ENCODE results near the gene UBE2D3.
"Not testable (repeated sequence)": the region's sequence is repeated elsewhere in the genome, so short reads cannot be mapped to it uniquely, and the experiment has no call there.

UBE2D3 gene

DNA sequence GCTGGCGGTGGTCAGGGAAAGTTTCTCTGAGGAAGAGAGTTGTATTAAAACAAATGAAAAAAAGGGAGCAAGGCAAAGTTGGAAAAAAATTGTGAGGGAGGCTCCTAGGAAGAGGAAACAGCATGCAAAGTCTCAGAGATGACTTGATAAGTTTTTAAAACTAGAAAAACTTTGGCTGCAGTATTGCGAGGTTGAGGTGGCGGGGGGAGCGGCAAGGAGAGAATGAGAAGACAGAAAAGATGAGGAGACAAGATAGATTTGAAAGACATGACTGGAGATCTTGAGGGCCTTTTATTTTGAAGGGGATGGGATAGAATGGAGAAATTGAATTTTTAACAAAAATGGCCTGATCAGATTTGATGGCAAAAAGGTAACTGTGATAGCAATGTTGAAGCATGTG is 4.8 kb upstream of the UBE2D3 start:
- DNase-seq (ENCODE audit: low read depth in 2 of 2), result no peak

DNA sequence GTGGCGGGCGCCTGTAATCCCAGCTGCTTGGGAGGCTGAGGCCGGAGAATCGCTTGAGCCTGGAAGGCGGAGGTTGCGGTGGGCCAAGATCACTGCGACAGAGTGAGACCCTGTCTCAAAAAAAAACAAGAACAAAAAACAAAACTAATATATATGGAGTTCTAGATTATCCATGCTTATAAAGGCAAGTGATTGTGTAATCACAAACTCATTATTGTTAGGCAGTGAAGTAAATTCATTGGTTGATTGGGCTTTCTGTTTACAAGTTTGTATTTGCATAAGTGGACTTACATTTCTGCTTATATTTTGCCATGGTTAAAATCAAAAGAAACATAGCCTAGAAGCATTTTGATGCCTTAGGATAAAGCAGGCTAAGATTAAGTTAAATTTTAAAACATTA is 2.5 kb upstream of the UBE2D3 start:
- DNase-seq (ENCODE audit: low read depth in 2 of 2), result no peak

DNA sequence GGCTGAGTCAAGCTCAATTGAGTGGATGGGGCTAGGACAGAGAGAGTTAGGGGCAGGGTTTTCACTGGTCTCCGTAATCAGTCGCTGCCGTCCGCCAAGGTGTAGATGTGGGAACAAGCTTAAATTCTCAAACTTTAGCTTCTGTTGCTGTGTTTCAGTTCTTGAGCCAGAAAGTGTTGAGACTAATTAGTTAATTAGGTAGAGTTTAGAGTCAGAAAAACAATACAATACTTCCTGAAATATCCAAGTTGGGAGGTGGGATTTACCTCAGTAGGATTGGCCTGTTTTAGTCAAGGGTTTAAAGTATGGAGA is 1.1 kb upstream of the UBE2D3 start:
- DNase-seq (ENCODE audit: low read depth in 2 of 2), result no peak

DNA sequence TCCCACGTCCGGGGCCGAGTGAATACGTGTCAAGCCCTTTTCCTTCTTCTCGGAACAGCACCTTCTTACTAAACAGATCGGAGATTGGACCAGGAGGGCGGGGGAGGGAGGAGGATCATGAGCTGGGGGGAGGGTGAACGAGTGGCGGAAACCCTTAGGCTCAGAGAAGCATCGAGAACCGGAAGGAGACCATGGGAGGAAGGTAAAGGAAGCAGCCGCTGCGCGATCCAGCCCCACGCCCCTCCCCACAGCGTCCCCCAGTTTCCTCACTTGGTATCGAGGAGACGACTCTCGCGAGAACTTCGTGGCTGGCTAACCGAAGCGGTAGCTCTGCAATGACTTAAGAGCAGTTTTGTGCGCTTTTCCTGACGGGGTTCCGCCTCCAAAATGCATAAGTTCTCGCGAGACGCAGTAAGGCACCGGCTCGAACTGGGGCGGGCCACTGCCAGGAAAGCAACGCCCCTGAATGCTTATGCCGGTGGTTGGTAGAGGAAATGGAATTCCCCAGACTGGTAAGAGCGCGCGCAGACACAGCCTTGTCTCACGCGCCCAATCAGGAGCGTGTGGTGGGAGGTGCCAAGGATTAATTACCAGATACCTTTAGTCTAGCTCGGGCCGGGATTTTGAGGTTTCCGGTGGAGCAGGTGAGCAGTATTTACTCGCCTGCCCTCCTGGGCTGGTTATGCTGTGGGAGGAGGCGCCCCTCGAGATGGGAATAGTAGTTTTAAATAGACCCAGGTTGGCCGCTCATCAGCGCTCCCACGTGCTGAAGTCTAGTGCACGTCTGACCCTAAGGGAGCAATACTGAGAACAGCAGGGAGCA is 534 bp upstream of the UBE2D3 start:
- peak; percentile 100 for DNase-seq (ENCODE audit: low read depth in 2 of 2)

DNA sequence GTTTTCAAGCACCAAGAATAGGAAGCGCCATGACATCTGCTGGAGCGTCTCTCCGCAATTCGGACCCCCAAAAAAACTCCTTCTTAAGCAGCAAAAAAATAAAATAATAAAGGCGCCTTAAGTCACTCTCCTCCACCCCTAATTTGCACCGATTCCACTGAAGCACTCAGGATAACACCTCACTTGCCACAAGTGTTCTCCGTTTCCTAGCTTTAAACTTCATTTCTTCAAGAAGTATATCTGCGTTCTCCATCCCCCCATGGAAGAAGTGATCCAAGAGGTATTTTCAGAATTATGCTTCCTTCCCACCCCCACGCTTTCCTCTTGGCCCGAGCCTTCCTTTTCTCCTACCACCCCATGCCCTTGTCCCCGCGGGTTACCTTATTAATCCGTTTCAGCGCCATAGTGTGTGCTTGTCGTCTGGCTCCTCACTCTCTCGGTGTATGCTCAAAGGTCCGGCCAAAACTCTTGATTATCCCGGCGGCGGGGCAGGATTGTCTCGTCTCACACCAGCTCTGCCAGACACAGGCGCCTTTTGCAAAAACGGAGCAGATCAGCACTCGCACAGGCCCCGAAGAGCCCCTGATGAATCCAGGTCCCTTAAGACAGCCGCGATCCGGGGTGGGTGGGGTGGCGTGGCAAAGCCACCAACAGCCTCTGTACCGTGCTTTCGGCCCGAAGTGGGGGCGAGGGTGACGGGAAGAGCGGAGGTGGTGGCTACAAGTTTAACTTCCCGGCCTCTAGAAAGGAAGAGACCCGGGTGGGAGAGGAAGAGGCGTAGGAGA is 1.1 kb downstream of the UBE2D3 start:
- DNase-seq (ENCODE audit: low read depth in 2 of 2), result no peak

DNA sequence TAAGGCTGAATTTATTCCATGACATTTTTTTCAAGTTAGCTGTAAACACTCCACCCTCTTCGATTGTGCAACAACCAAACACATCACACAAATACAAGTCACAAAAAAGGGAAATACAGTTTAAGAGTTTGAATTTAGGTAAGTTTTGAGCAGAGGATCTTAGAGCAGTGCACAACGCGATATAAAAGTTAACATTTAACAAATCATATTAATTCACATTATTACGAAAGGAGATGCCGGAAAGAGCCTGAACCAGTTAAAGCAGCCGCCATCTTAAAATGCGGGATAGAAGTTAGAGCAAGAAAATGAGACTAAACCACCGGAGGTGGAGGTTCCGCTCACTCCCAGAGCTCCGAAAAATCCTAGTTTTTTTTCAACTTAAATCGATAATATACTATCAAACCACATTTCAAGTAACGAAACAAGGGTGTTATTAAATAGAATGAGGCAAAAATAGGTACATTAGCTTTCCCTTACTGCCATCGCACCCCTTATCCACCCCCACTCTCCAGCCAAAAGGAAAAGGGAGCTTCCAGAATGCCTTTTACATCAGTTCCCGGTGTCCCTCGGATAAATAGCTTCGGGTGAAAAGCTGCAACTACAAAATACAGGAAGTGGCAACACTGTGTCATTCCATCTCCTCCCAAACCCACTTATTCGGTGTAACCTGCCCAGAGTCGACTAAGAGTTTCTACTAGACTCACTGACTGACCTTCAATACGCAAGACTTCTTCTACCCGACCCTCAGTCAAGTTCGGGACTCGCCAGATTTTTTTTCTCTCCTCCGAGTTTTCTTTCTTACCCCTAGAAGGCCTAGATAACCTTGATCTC is 1.9 kb downstream of the UBE2D3 start:
- peak; percentile 38 to 52 for DNase-seq (ENCODE audit: low read depth in 2 of 2)

DNA sequence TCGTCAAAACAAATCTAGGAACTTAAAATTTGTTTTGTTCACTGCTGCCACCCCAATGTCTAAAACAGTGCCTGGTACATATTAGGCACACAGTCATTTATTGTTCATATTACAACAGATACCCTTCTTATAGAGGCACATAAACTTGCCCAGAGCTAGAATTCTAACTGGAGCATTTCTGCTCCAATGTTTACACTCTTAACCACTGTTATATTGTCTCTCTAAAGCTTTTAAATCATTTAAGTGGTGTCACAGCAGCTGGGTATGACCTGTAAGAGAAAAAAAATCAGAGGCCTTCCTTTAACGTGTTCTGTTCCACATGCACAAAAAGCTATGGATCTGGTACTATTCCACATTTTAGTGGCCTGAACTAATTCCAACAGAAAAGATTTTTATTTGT is 3.0 kb downstream of the UBE2D3 start:
- no peak for DNase-seq (ENCODE audit: low read depth in 2 of 2)

DNA sequence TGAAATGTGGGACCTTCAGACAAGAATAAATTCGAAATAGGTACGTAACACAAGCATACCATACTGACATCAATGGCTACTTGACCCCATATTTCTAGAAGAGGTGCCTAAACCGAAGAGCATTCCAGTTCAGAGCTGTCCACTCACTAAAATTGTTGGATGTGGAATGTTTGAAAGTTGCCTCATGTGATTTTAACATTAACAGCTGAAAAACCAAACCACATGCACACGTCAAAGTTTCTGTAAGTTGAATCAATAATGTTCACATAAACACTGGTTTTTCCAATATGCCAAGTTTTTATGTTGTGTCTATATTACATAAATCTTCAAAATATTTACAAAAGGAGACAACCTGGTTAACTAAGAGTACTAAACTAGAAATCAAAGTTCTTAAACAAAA is 3.5 kb downstream of the UBE2D3 start:
- no peak for DNase-seq (ENCODE audit: low read depth in 2 of 2)

DNA sequence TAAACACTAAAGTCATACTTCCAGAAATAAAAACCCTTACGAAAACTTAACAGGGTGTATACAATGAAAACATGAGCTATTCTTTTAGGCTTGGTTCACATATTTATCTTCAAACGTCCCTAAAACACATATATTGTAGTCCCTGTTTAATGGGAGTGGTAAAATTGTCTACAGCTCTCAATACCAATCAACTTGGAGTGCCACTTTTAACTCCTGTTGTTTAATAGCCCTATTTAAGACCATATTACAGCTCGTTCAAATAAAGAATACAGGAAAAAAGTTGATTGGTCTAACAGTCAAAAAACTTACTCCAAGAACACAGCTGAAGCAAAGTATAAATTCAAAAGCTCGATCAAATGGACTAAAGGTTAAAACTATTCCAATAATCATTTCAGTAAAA is 3.9 kb downstream of the UBE2D3 start:
- DNase-seq (ENCODE audit: low read depth in 2 of 2), result no peak

DNA sequence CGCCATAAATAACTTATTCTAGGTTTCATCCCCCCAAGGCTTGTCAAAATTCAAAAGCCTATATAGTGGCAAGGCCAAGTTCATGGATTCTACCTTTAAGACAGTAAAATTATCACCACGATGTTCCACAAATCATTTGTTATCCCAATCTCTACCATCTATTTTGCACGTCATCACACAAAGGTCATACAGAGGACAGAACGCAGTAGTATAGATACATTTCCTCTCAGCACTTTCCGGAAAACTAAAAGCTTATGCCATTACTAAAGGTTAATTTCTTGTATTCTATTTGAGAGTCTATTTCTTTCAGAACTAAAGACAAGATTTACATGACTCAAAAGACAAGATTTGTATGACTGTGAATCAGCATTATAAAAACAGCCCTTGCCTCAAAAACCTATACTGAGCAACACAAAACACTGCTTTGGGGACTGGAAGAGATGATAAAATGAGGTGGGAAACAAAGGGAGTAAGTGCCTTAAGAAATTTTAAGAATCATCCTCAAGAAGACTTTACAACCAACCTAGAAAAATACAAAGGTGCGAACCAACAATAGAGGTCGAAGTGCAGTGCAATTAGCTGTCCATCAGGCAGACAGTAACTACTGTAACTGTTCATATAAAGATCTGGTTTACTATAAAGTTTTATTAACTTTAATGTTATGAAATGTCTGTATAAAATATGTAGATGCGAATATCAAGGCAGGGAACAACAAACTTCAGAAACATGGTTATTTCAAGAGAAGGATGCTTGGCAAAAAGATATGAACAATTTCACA is 7.6 kb downstream of the UBE2D3 start:
- no peak for DNase-seq (ENCODE audit: low read depth in 2 of 2)

DNA sequence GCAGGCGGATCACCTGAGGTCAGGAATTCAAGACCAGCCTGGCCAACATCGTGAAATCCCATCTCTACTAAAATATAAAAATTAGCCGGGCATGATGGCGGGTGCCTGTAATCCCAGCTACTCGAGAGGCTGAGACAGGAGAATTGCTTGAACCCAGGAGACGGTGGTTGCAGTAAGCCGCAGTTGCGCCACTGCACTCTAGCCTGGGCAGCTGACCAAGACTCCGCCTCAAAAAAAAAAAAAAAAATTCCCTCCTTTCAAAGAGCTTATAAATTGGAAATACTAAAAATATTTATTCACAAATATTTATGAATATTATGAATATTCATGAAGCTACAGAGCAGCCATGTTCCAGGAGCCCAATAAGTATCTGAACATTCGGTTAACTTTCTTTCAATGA is 8.3 kb downstream of the UBE2D3 start:
- not testable (repeated sequence) for DNase-seq (ENCODE audit: low read depth in 2 of 2)

DNA sequence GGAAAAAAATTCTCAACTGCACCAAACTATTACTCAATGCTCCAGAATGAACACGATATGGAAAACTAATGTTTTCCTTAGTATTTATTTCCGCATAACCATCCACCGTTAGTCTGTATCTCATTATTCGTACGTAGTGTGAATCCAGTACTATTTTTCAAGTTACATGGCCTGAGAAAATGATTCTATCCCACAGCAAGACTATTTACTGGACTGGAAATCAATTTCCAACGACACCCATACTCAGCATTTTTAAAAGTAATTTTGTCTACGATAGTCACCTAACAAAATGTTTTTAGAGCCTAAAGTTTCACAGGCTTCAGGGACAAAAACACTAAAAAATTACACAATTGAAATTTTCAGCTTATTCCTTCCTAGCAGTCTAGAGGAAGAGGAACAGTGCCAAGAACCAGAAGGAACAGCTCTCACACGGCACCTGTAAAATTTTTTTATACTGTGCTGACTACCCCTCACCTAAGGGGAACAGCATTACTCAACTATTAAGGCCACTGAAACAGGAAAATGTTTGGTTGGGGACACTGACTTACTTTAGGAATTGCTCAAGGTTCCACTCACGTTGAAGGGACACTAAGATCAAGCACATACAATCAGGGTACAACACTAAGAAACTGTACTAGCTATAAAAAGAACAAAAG is 9.6 kb downstream of the UBE2D3 start:
- DNase-seq (ENCODE audit: low read depth in 2 of 2), result no peak

DNA sequence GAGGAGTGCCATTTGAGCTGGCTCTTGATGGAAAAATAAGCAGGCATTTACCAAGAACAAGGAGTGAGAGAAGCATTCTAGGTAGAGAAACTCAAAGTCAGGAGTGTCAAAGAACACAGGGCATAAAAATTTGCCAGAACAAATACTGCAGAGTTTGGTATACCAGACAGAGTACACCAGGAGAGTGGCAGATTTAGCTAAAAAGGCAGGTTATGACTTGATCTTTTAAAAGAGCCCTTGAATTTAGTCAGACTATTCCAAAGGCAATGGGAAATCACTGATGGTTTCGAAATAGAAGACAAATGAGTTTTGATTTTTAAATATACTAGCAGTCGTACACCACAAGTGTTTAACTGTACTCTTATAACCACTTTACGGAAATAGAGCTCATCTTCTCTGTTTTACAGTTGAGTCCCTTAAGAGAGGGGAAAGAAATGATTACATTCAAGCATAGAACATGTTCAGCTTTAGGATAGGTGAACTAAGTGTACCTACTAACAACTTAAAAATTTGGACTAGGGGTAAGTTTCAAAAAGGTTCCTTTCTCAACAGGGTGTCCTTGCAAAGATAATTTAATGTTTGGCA is 10.2 kb downstream of the UBE2D3 start:
- DNase-seq (ENCODE audit: low read depth in 2 of 2), result no peak

DNA sequence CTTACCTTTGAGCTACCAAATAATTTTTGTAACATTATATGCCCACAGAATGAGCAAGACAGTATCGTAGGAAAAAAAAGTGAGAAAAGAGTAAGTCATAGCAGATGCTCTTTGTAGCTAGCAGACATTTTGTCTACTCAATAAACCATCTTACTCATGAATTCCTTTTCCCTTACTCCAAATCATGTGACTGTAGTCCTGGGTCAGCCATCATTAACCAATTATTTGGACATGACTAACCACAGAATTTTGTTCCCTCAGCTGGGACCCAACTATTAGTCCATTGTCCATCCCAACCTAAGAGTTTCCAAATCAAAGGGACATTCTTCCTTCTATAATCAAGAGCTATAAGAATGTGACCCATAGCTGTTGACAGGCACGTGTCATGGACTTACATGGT is 11.4 kb downstream of the UBE2D3 start:
- peak; percentile 63 to 69 for DNase-seq (ENCODE audit: low read depth in 2 of 2)

DNA sequence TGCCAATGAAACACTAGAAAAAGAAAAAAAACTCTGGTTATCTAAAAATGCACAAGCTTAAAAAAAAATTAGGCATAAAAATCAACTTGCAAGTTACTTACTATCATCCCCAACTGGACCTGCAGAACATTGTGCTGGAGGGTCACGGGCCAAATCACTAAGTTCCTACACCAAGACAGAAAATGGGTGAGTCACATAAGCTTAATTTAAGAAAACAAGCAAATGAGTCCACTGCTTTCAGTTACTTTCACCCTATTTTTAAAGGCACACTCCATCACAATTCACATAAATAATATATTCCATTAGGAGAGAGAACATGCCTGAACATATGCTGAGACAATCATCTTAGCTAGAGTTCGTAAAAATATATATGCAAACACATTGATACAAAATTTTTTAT is 17.7 kb downstream of the UBE2D3 start:
- no peak for DNase-seq (ENCODE audit: low read depth in 2 of 2)

DNA sequence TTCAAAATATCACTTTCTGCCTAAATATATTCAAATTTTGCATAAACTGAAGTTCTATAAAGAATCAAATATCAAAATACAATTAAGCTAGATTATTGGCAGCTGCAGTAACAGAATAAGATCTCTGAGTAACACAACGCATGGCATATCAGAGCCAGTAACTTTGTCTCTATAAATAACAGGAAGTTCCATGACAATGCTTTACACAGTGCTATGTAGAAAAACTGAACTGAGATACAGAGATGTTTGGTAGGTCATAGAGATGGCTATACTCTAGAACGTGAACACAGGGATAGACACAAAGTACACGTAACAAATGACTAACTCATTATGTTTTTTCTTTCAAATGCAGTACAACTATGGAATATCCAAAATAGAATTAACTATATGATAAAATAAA is 18.2 kb downstream of the UBE2D3 start:
- DNase-seq (ENCODE audit: low read depth in 2 of 2), result no peak

DNA sequence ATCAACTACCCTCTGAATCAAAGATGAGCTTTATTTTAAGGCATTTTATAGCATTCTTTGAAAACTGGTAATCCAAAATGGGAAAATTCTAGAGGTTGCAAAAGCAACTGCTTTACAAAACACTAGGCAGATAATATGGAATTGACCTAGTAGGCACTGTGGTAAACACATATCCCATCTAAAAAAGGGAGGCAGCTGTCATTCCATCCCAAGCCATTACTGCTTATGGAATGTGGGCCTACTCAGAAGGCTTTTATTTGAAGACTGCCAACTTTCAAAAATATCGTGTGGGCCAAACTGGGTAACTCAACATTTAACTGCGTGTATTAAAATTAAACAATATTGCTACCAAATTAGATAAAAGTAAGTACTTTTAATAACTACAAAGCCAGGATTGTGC is 19.3 kb downstream of the UBE2D3 start:
- no peak for DNase-seq (ENCODE audit: low read depth in 2 of 2)

DNA sequence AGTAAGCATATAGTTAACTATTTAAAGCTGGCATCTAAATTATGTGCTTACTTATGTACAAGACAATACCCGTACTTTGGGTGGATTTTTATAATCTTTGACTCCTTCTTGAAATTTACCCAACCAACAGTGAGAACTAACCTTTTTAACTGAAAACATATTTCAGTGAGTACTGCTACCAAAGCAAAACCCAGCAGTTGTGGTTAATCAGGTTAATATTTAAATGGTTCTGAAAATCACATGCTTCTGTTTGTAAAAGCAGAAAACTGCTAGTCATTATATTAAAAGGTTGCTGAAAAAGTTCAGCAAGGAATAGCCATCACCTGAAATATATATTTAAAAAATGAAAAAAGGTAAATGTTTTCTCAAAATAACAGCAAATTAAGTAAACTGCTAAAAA is 20.0 kb downstream of the UBE2D3 start:
- no peak for DNase-seq (ENCODE audit: low read depth in 2 of 2)

DNA sequence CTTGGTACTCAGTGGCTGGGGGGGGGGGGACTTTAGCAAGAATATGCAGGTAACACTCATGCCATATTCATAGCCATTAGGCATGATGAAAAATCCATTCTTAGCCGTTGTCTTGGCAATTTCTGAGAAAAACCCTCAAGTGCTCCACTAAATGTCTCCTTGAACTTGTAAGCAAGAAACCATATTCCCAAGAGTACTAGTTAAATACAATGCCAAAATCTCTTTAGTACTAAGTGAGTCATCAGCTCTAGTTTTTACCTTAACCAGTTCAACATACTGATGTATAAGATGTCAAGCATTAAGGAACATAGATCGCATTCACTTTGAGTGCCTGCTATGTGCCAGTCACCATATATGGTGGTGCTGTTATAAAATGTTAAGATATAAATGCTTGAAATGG is 27.5 kb downstream of the UBE2D3 start:
- peak; percentile 52 to 57 for DNase-seq (ENCODE audit: low read depth in 2 of 2)

DNA sequence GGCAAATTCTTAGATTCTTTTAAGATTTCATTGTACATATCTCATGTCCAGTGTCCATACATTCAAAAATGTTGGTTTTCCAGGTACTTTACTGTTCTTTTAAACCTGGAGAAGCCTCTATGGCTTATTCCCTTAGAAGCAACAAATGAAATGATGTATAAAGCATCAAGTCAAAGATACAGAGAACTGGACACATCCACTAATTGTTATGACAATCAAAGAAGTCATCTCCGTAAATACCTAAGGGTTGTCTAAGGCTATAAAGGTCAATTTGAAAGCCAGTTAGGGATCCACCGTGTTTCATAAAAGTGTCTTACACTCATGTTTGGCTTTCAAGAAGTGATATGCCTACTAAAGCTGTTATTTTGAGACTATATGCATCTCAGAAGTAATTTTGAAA is 32.4 kb downstream of the UBE2D3 start:
- DNase-seq (ENCODE audit: low read depth in 2 of 2), result no peak

DNA sequence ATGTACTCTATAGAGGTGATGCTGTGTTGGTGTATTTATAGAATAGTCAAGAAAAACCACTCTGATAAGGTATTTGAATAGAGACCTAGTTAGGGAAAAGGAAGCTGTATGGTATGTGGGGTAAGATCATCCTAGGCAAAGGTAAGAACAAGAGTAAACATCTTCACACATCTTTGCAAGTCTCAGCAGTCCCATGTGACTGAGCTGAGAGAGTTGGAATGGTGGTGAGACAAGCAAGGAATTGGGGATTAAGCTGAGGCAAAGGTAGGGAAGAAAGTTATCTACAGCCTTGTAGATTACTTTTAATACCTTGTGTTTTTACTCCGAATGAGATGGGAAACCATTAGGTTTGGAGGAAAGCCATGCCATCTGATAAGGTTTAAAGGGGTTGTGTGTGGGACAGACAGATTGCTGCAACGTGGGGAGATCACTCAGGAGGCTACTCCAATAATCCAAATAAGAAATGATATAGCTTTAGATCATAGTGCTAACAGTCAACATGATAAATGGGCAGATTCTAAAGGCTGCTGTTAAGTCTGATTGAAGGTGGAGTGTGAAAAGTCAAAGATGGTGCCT is 34.9 kb downstream of the UBE2D3 start:
- DNase-seq (ENCODE audit: low read depth in 2 of 2), result no peak

Data from fibroblast of skin of left quadriceps (primary cell).